ENCODE results near the gene MYPN. TPM values are rescaled to one million over a fixed set of nuclear protein-coding genes. Genes with fewer than 3 reads are reported as not detected.

Gene MYPN
- total RNA-seq, 2 donors from 2014 or later = not detected

GRCh38 chr10:68073631-68074030 lies 35.7 kb upstream of the MYPN start:
- Mint-ChIP-seq H3K9me3 (no peaks in the 10 kb centered on the region), H3K4me3 (peak overlapping the region; percentile 97), H3K27ac (peak overlapping the region; percentile 96), H3K27me3 (ENCODE audit: insufficient read depth) (no peaks in the 10 kb centered on the region), H3K4me1 (peaks cover 22% of the 10 kb centered on the region), H3K36me3 (ENCODE audit: low read depth) (peaks cover 20% of the 10 kb centered on the region)
- peak overlapping the region; percentile 89 for H3K4me3 ChIP-seq (ENCODE audit: low read length)
- no peaks in the 10 kb centered on the region for H3K4me1 ChIP-seq (ENCODE audit: control insufficient read depth, insufficient read depth, low read length)
- peak overlapping the region; percentile 86 for H3K9ac ChIP-seq (ENCODE audit: extremely low read depth, low read length, poor library complexity, severe bottlenecking)
- TF ChIP-seq, protein P1, sequence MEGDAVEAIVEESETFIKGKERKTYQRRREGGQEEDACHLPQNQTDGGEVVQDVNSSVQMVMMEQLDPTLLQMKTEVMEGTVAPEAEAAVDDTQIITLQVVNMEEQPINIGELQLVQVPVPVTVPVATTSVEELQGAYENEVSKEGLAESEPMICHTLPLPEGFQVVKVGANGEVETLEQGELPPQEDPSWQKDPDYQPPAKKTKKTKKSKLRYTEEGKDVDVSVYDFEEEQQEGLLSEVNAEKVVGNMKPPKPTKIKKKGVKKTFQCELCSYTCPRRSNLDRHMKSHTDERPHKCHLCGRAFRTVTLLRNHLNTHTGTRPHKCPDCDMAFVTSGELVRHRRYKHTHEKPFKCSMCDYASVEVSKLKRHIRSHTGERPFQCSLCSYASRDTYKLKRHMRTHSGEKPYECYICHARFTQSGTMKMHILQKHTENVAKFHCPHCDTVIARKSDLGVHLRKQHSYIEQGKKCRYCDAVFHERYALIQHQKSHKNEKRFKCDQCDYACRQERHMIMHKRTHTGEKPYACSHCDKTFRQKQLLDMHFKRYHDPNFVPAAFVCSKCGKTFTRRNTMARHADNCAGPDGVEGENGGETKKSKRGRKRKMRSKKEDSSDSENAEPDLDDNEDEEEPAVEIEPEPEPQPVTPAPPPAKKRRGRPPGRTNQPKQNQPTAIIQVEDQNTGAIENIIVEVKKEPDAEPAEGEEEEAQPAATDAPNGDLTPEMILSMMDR (conservative IDR thresholded peaks at IDR 0.05) = no peak
- DNase-seq = no peak
- no peaks in the 10 kb centered on the region for H3K27me3 ChIP-seq (ENCODE audit: control insufficient read depth, insufficient read depth, low read length, poor library complexity, severe bottlenecking)
- no peaks in the 10 kb centered on the region for H3K9me3 ChIP-seq (ENCODE audit: control insufficient read depth, low read length)
- peaks cover 25% of the 10 kb centered on the region for H3K36me3 ChIP-seq (ENCODE audit: control insufficient read depth, insufficient read depth, low read length)
- no peak overlapping the region for H3K27ac ChIP-seq (ENCODE audit: low read depth, low read length)
- 10 to 14% methylated on average over 1 to 3 of the region's 3 CpGs for WGBS, 2 experiments (ENCODE audit: insufficient coverage in 1 of 2, insufficient read length in 1 of 2)

GRCh38 chr10:68074031-68074774 lies 35.1 kb upstream of the MYPN start:
- Mint-ChIP-seq H3K9me3 (no peaks in the 10 kb centered on the region), H3K4me1 (peaks cover 22% of the 10 kb centered on the region), H3K27me3 (ENCODE audit: insufficient read depth) (no peaks in the 10 kb centered on the region), H3K27ac (peak overlapping the region; percentile 96), H3K36me3 (ENCODE audit: low read depth) (peaks cover 15% of the 10 kb centered on the region), H3K4me3 (peak overlapping the region; percentile 97)
- peak overlapping the region; percentile 86 for H3K9ac ChIP-seq (ENCODE audit: extremely low read depth, low read length, poor library complexity, severe bottlenecking)
- H3K9me3 ChIP-seq (ENCODE audit: control insufficient read depth, low read length) = no peaks in the 10 kb centered on the region
- no peak for DNase-seq
- peaks cover 19% of the 10 kb centered on the region for H3K36me3 ChIP-seq (ENCODE audit: control insufficient read depth, insufficient read depth, low read length)
- H3K4me1 ChIP-seq (ENCODE audit: control insufficient read depth, insufficient read depth, low read length) = no peaks in the 10 kb centered on the region
- peak overlapping the region; percentile 89 for H3K4me3 ChIP-seq (ENCODE audit: low read length)
- 0% methylated on average over 13 to 27 of the region's 27 CpGs for WGBS, 2 experiments (ENCODE audit: insufficient coverage in 1 of 2, insufficient read length in 1 of 2)
- H3K27me3 ChIP-seq (ENCODE audit: control insufficient read depth, insufficient read depth, low read length, poor library complexity, severe bottlenecking) = no peaks in the 10 kb centered on the region
- TF ChIP-seq, protein P1 (conservative IDR thresholded peaks at IDR 0.05) = no peak
- peak overlapping the region; percentile 96 for H3K27ac ChIP-seq (ENCODE audit: low read depth, low read length)

DNA sequence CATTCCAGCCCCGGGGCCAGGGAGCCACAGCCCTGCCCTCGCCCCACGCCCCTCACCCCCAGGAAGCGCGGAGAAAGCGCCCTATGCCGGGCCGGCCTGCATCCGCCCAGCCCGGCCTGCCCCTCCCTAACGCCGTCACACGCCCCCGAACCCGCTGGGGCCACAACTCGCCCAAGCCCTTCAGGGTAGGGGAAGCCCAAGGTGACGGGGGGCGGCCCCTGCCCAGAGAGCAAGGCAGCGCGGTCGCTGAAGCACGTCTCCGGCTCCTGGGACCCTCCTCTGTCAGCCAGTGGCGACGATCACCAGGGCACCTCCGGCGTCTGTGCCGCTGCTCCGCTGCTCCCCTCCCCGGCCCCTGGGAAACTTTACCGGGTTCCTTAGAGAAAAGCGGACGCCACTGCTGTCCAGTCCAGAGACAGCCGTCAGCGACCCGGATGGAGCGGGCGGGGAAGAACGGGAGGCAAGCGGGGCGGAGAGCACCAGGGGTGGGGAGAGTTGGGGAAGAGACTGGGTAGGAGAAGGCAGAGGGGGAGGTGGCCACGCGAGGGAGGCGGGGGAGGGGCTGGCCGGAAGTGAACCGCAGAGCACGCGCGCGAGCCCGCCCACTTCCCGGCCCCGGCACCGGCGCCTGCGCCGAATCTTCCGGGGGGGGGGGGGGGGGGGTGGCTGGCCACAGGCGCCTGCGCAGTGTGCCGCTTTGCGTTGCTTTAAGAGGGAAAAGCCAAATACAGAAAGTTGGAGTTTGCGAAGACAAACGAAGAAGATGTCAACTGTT lies 34.3 kb upstream of the MYPN start, which contains the start of gene HERC4:
Gene HERC4 (minus strand): TSS at position 509 of the 775 bp plus-strand sequence. CDS start 2,175 bp downstream, outside the sequence.
- WGBS, 2 experiments (ENCODE audit: insufficient coverage in 1 of 2, insufficient read length in 1 of 2) = 0 to 1% methylated on average over 8 to 55 of the region's 64 CpGs
- Mint-ChIP-seq H3K4me1 (peaks cover 22% of the 10 kb centered on the region), H3K4me3 (peak within 1 kb of the TSS; percentile 97)

More for the DNA sequence above, 34.3 kb upstream of the MYPN start, which contains the start of gene HERC4:
- no peaks in the 10 kb centered on the region for H3K27me3 Mint-ChIP-seq (ENCODE audit: insufficient read depth)
- H3K27ac ChIP-seq (ENCODE audit: low read depth, low read length) = peak within 1 kb of the TSS; percentile 96
- H3K36me3 ChIP-seq (ENCODE audit: control insufficient read depth, insufficient read depth, low read length) = peaks cover 17% of the 10 kb centered on the region
- TF ChIP-seq, protein P1 (conservative IDR thresholded peaks at IDR 0.05) = no peak
- peak within 1 kb of the TSS; percentile 96 for H3K27ac Mint-ChIP-seq
- no peaks in the 10 kb centered on the region for H3K9me3 Mint-ChIP-seq
- peak within 1 kb of the TSS; percentile 89 for H3K4me3 ChIP-seq (ENCODE audit: low read length)
- no peaks in the 10 kb centered on the region for H3K27me3 ChIP-seq (ENCODE audit: control insufficient read depth, insufficient read depth, low read length, poor library complexity, severe bottlenecking)
- peak; percentile 97 for DNase-seq
- H3K9me3 ChIP-seq (ENCODE audit: control insufficient read depth, low read length) = no peaks in the 10 kb centered on the region
- no peaks in the 10 kb centered on the region for H3K4me1 ChIP-seq (ENCODE audit: control insufficient read depth, insufficient read depth, low read length)
- H3K9ac ChIP-seq (ENCODE audit: extremely low read depth, low read length, poor library complexity, severe bottlenecking) = peak within 1 kb of the TSS; percentile 86
- H3K36me3 Mint-ChIP-seq (ENCODE audit: low read depth) = peaks cover 8% of the 10 kb centered on the region
